Measurements from ENCODE around the gene CASR.
A peak's percentile ranks its signal among the peaks of the same experiment; 100 is the strongest.
"Not testable (repeated sequence)": the region's sequence is repeated elsewhere in the genome, so short reads cannot be mapped to it uniquely, and the experiment has no call there.

The CASR gene, protein sequence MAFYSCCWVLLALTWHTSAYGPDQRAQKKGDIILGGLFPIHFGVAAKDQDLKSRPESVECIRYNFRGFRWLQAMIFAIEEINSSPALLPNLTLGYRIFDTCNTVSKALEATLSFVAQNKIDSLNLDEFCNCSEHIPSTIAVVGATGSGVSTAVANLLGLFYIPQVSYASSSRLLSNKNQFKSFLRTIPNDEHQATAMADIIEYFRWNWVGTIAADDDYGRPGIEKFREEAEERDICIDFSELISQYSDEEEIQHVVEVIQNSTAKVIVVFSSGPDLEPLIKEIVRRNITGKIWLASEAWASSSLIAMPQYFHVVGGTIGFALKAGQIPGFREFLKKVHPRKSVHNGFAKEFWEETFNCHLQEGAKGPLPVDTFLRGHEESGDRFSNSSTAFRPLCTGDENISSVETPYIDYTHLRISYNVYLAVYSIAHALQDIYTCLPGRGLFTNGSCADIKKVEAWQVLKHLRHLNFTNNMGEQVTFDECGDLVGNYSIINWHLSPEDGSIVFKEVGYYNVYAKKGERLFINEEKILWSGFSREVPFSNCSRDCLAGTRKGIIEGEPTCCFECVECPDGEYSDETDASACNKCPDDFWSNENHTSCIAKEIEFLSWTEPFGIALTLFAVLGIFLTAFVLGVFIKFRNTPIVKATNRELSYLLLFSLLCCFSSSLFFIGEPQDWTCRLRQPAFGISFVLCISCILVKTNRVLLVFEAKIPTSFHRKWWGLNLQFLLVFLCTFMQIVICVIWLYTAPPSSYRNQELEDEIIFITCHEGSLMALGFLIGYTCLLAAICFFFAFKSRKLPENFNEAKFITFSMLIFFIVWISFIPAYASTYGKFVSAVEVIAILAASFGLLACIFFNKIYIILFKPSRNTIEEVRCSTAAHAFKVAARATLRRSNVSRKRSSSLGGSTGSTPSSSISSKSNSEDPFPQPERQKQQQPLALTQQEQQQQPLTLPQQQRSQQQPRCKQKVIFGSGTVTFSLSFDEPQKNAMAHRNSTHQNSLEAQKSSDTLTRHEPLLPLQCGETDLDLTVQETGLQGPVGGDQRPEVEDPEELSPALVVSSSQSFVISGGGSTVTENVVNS

DNA sequence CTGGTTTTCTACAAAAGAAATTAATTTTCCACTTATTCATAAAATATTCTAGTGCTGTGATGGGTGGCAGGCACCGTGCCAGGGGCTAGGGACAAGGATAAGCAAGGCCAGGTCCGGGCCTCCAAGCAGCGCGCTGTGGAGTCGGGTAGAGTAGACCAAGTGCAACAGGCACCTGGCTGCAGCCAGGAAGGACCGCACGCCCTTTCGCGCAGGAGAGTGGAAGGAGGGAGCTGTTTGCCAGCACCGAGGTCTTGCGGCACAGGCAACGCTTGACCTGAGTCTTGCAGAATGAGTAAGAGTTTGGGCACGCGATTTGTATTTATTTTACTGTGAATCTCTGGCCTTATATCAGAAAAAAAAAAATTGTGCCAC is at the start of gene CASR:
Gene CASR (plus strand): TSS at position 148 of the 372 bp plus-strand sequence. CDS start 70,522 bp downstream, outside the sequence.
- DNase-seq (ENCODE audit: extremely low read depth, insufficient read length), result peak; percentile 1
- no peak within 1 kb of the TSS for H3K4me3 ChIP-seq (replicated peaks; ENCODE audit: low read depth, low read length)
- H3K36me3 ChIP-seq (ENCODE audit: control insufficient read depth, insufficient read depth, low read length), result no peaks in the 10 kb centered on the region
- H3K27me3 ChIP-seq (replicated peaks; ENCODE audit: control insufficient read depth, insufficient read depth, low read length), result no peaks in the 10 kb centered on the region; the same call in 1 of the 2 replicates
- TF ChIP-seq, protein P1, sequence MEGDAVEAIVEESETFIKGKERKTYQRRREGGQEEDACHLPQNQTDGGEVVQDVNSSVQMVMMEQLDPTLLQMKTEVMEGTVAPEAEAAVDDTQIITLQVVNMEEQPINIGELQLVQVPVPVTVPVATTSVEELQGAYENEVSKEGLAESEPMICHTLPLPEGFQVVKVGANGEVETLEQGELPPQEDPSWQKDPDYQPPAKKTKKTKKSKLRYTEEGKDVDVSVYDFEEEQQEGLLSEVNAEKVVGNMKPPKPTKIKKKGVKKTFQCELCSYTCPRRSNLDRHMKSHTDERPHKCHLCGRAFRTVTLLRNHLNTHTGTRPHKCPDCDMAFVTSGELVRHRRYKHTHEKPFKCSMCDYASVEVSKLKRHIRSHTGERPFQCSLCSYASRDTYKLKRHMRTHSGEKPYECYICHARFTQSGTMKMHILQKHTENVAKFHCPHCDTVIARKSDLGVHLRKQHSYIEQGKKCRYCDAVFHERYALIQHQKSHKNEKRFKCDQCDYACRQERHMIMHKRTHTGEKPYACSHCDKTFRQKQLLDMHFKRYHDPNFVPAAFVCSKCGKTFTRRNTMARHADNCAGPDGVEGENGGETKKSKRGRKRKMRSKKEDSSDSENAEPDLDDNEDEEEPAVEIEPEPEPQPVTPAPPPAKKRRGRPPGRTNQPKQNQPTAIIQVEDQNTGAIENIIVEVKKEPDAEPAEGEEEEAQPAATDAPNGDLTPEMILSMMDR (IDR thresholded peaks at IDR 0.05; ENCODE audit: insufficient read depth, low read length, poor library complexity, severe bottlenecking), result no peak

DNA sequence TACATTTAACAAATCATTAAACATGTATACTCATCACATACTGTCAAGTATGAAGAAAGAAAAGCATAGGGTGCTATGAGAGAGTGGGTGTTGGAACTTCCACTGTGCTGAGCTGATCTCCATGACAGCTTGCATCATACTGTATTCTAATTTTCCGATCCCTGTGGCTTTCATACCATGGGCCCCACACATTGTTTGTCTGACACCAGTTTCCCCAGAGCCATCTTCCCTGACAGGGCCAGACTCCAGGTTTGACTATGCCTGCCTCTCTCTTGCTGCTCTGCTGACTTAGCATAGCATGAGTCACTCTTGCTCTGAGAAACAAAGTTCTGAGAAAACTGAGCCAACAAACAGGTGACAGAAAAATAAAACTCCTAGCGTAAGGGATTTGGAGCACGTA is 37.0 kb upstream of the CASR start:
- no peaks in the 10 kb centered on the region for H3K27me3 ChIP-seq (replicated peaks; ENCODE audit: control insufficient read depth, insufficient read depth, low read length)
- TF ChIP-seq, protein P1 (IDR thresholded peaks at IDR 0.05; ENCODE audit: insufficient read depth, low read length, poor library complexity, severe bottlenecking), result no peak
- no peaks in the 10 kb centered on the region for H3K36me3 ChIP-seq (ENCODE audit: control insufficient read depth, insufficient read depth, low read length)
- peak; percentile 18 for DNase-seq (ENCODE audit: extremely low read depth, insufficient read length)
- no peak overlapping the region for H3K4me3 ChIP-seq (replicated peaks; ENCODE audit: low read depth, low read length)

DNA sequence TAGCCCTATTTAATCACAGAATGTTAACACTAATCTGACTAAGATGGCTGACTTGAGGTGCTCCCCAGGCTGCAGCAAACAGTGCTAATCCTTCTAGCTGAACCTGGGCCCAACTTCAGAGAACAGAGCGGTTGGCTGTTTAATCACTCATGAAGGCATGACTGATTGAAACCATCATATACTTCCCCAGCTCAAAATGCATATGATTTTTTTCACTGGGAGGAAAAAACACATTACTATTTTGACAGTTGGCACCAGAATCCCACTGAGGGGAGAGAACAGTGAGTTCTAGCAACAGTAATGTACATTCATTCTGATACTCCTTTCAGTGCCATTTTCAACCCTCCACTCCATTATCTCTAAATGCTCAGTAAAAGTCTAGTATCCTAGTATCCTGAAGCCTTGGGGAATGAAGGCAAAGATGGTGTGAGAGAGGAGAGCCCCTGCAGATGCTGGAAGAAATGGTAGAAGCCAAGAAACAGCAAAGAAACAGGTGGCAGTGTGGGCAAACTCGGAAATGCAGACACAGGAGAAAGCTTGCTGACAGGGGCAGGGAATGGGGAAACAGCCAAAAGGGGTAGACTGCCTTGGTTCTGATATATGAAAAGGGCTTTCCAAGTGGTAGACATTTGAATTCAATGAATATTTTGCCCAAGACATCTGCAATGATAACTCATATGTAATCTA is 34.4 kb upstream of the CASR start:
- TF ChIP-seq, protein P1 (IDR thresholded peaks at IDR 0.05; ENCODE audit: insufficient read depth, low read length, poor library complexity, severe bottlenecking), result no peak
- H3K4me3 ChIP-seq (replicated peaks; ENCODE audit: low read depth, low read length), result no peak overlapping the region
- H3K36me3 ChIP-seq (ENCODE audit: control insufficient read depth, insufficient read depth, low read length), result no peaks in the 10 kb centered on the region
- H3K27me3 ChIP-seq (replicated peaks; ENCODE audit: control insufficient read depth, insufficient read depth, low read length), result no peaks in the 10 kb centered on the region
- DNase-seq (ENCODE audit: extremely low read depth, insufficient read length), result no peak

DNA sequence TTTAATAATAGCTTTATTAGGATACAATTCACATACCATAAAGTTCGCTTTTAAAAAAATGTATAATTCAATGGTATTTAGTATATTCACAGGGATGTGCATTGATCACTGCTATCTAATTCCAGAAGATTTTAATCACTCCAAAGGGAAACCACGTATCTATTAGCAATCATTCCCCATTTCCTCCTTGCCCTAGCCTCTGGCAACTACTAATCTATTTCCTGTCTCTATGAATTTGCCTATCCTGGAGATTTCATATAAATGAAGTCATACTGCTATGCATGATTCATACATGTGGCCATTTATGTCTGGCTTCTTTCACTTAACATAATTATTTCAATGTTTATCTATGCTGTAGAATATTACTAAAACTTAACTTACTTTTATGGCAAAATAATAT is 32.0 kb upstream of the CASR start:
- TF ChIP-seq, protein P1 (IDR thresholded peaks at IDR 0.05; ENCODE audit: insufficient read depth, low read length, poor library complexity, severe bottlenecking), result no peak
- DNase-seq (ENCODE audit: extremely low read depth, insufficient read length), result no peak
- H3K4me3 ChIP-seq (replicated peaks; ENCODE audit: low read depth, low read length), result no peak overlapping the region
- H3K36me3 ChIP-seq (ENCODE audit: control insufficient read depth, insufficient read depth, low read length), result no peaks in the 10 kb centered on the region
- H3K27me3 ChIP-seq (replicated peaks; ENCODE audit: control insufficient read depth, insufficient read depth, low read length), result no peaks in the 10 kb centered on the region

DNA sequence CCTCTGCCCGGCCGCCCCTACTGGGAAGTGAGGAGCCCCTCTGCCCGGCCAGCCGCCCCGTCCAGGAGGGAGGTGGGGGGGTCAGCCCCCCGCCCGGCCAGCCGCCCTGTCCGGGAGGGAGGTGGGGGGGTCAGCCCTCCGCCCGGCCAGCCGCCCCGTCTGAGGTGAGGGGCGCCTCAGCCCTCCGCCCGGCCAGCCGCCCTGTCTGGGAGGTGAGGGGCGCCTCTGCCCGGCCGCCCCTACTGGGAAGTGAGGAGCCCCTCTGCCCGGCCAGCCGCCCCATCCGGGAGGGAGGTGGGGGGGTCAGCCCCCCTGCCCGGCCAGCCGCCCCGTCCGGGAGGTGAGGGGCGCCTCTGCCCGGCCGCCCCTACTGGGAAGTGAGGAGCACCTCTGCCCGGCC is 18.5 kb upstream of the CASR start:
- not testable (repeated sequence) for H3K4me3 ChIP-seq (replicated peaks; ENCODE audit: low read depth, low read length); H3K36me3 ChIP-seq (ENCODE audit: control insufficient read depth, insufficient read depth, low read length); H3K27me3 ChIP-seq (replicated peaks; ENCODE audit: control insufficient read depth, insufficient read depth, low read length); DNase-seq (ENCODE audit: extremely low read depth, insufficient read length)

All from GM06990 (cell line).